Ovary (tissue), 9 donors: ENCODE data around the gene GNAI2. TPM values are rescaled to one million over a fixed set of nuclear protein-coding genes. Genes with fewer than 3 reads are reported as not detected.
"Not testable (repeated sequence)": the region's sequence is repeated elsewhere in the genome, so short reads cannot be mapped to it uniquely, and the experiment has no call there.

Source experiments
- DNase-seq, 5 donors: peaks; one replicate each; pipeline ENCODE4 v3.0.0-alpha.2; 2019 to 2020
- H3K27ac ChIP-seq, 2 donors: fragments of 200-600 bp; one replicate each; pipeline versions ENCODE4 v1.5.1 to v1.8.0; 2019 to 2022
- H3K27me3 ChIP-seq: fragments of 200-600 bp; one replicate; pipeline ENCODE4 v1.8.0; 2022
- H3K36me3 ChIP-seq: fragments of 200-600 bp; sonication (generic); one replicate; pipeline ENCODE4 v1.5.1; 2019
- H3K4me1 ChIP-seq: one replicate; pipeline ENCODE4 v1.8.1; 2013; ENCODE audit warnings: mild to moderate bottlenecking, moderate library complexity; ENCODE audit not compliant: insufficient read depth
- H3K4me3 ChIP-seq: fragments of 200-600 bp; sonication (generic); one replicate; pipeline ENCODE4 v1.5.1; 2017
- H3K9me3 ChIP-seq, 2 donors: fragments of 200-600 bp in 1 of 2; sonication (generic) in 1 of 2; one replicate each; pipeline versions ENCODE4 v1.5.1 to v1.8.1; 2013 to 2019; ENCODE audit warnings: mild to moderate bottlenecking in 1 of 2, moderate library complexity in 1 of 2
- EP300 ChIP-seq: sonication (generic); formaldehyde crosslinking; IDR thresholded peaks from one replicate; pipeline ENCODE4 v1.6.1; 2017; ENCODE audit warnings: antibody characterized with exemption
- POLR2A ChIP-seq: fragments of 450-650 bp; IDR thresholded peaks from one replicate; pipeline ENCODE4 v1.6.1; 2017; ENCODE audit warnings: antibody characterized with exemption, mild to moderate bottlenecking, moderate library complexity
- WGBS, 3 donors: extraction: QIAGEN DNeasy Blood & Tissue Kit in 1 of 3; methylation state at CpG; one replicate each; pipeline versions ENCODE4 v1.1.5 to v1.1.7; 2013 to 2017; 5-methylcytosine and 5-hydroxymethylcytosine counted together
- intact Hi-C, 4 donors: fragments of 100-400 bp; cut with DNase I; formaldehyde crosslinking; loops; one replicate each; pipeline versions ENCODE4 v1.11.0 to v1.15.1; 2022 to 2023
- polyA plus RNA-seq, 2 donors: library from polyadenylated mRNA; stranded (reverse); fragments of 200-250 nt in 1 of 2; fragments of 350-450 nt in 1 of 2; fragmentation: Illumina TruSeq in 1 of 2; extraction: RNeasy Lipid Tissue Mini Kit (QIAGEN cat#74804) in 1 of 2; gene quantifications; one replicate each; pipeline ENCODE4 v1.2.3, GENCODE V29; 2013 to 2014
- total RNA-seq, 7 donors: library from RNA; depleted of rRNA in 2 of 7; stranded (reverse); fragments of >200 nt in 2 of 7; fragmentation: NEBNext Ultra II Directional in 3 of 7; extraction: Animal tissue kit (Norgen Biotek cat#: 25700) in 3 of 7; gene quantifications; one replicate each; pipeline versions ENCODE4 v1.1.0 to v1.2.4, GENCODE V29; 2016 to 2023
- TF ChIP-seq, protein P1 (sequence below), 3 donors: fragments of 450-650 bp in 2 of 3; fragments of 200-600 bp in 1 of 3; IDR thresholded peaks; one replicate each; pipeline versions ENCODE4 v1.5.1 to v1.8.0; 2016 to 2022; ENCODE audit warnings: antibody characterized with exemption in 3 of 3, mild to moderate bottlenecking in 1 of 3
- donor health status: DM: no; HTN: no; CAD: no; lungs with moderate emphysema.
- donor health status: DM: no; HTN: no; CAD: no.
- donor health status: Bipolar disorder and iron deficiency.
- donor health status: DM: yes; HTN: yes; CAD: no.
- donor health status: DM: no; HTN: no; CAD: no.
- donor health status: DM: yes; HTN: yes; CAD: no.

The GNAI2 gene
- total and polyA plus RNA-seq, 9 donors: 72.3 to 309 (median 212) TPM

- 19 to 47% (median 30%) methylated on average over 14 of the region's 14 CpGs for WGBS, 3 donors
- peak in 2 of 5 donors; percentile 53 to 63 for DNase-seq
Observed at GRCh38 chr3:50208677-50209344, 27.2 kb upstream of the GNAI2 start.

DNA sequence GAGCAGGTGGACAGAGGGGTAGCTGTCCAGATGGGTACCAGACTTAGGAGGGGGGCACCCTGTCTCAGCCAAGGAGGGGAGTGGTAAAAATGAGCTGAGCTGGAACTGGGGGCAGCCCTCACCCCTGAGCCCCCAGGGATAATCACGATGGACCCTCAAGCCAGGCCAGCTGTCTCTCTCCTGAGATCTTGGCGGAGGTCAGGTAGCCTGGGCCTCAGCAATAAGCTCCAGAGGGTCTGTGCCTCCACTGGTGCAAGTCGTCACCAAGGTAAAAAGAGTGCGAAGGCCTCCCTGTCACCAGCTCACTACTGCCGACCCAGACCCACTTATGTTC lies 25.9 kb upstream of the GNAI2 start:
- Histone ChIP-seq H3K4me1 (peaks cover 7% of the 10 kb centered on the region), H3K9me3 (no peaks in the 10 kb centered on the region), H3K27me3 (no peaks in the 10 kb centered on the region), H3K27ac (no peak overlapping the region), H3K4me3 (no peak overlapping the region), H3K36me3 (no peaks in the 10 kb centered on the region)
- DNase-seq: no peak
- intact Hi-C loops: no loop called here
- TF ChIP-seq, protein P1, sequence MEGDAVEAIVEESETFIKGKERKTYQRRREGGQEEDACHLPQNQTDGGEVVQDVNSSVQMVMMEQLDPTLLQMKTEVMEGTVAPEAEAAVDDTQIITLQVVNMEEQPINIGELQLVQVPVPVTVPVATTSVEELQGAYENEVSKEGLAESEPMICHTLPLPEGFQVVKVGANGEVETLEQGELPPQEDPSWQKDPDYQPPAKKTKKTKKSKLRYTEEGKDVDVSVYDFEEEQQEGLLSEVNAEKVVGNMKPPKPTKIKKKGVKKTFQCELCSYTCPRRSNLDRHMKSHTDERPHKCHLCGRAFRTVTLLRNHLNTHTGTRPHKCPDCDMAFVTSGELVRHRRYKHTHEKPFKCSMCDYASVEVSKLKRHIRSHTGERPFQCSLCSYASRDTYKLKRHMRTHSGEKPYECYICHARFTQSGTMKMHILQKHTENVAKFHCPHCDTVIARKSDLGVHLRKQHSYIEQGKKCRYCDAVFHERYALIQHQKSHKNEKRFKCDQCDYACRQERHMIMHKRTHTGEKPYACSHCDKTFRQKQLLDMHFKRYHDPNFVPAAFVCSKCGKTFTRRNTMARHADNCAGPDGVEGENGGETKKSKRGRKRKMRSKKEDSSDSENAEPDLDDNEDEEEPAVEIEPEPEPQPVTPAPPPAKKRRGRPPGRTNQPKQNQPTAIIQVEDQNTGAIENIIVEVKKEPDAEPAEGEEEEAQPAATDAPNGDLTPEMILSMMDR (IDR thresholded peaks at IDR 0.05): no peak
- TF ChIP-seq POLR2A (no peak), EP300 (no peak)
- 91 to 92% (median 91%) methylated on average over 5 of the region's 5 CpGs for WGBS, 3 donors

More at GRCh38 chr3:50208677-50209344, 27.2 kb upstream of the GNAI2 start:
- TF ChIP-seq POLR2A (no peak), EP300 (no peak)
- TF ChIP-seq, protein P1 (IDR thresholded peaks at IDR 0.05): no peak
- no peaks in the 10 kb centered on the region for H3K36me3 ChIP-seq
- intact Hi-C loops: no loop called here
- H3K9me3 ChIP-seq: no peaks in the 10 kb centered on the region
- peaks cover 7% of the 10 kb centered on the region for H3K4me1 ChIP-seq
- H3K27me3 ChIP-seq: no peaks in the 10 kb centered on the region
- H3K4me3 ChIP-seq: no peak overlapping the region
- H3K27ac ChIP-seq: peak overlapping the region in 1 of 2 donors; percentile 13

- Histone ChIP-seq H3K36me3 (no peaks in the 10 kb centered on the region), H3K9me3 (no peaks in the 10 kb centered on the region), H3K27ac (no peak overlapping the region), H3K27me3 (no peaks in the 10 kb centered on the region), H3K4me3 (no peak overlapping the region), H3K4me1 (peaks cover 7% of the 10 kb centered on the region)
- intact Hi-C loops: no loop called here
- no peak for DNase-seq
- TF ChIP-seq, protein P1 (IDR thresholded peaks at IDR 0.05): no peak
- TF ChIP-seq POLR2A (no peak), EP300 (no peak)
- 86 to 91% (median 90%) methylated on average over 13 of the region's 13 CpGs for WGBS, 3 donors
Observed at GRCh38 chr3:50210510-50211367, 25.3 kb upstream of the GNAI2 start.

DNA sequence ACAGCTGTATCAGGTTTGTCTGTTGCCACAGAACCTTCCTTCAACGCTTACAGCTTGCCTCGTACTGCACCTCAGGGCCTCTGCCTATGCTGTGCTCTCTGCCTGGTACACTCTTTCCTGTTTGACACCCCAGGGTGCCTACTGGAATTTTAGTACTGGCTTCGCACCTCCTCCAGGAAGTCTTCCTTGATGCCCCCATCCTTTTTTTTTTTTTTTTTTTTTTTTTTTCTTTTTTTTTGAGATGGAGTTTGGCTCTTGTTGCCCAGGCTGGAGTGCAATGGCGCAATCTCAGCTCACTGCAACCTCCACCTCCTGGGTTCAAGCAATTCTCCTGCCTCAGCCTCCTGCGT lies 24.7 kb upstream of the GNAI2 start:
- H3K4me3 ChIP-seq, H3K9me3 ChIP-seq, DNase-seq, H3K4me1 ChIP-seq, intact Hi-C loops, H3K27me3 ChIP-seq, H3K36me3 ChIP-seq, H3K27ac ChIP-seq: not testable (repeated sequence)
- 95 to 97% (median 96%) methylated on average over 5 of the region's 5 CpGs for WGBS, 3 donors

- intact Hi-C loops: no loop called here
- TF ChIP-seq, protein P1 (IDR thresholded peaks at IDR 0.05): no peak
- TF ChIP-seq EP300 (no peak), POLR2A (no peak)
- Histone ChIP-seq H3K27ac (no peak overlapping the region), H3K9me3 (no peaks in the 10 kb centered on the region), H3K27me3 (no peaks in the 10 kb centered on the region), H3K36me3 (no peaks in the 10 kb centered on the region), H3K4me3 (no peak overlapping the region), H3K4me1 (peaks cover 7% of the 10 kb centered on the region)
- 83 to 91% (median 91%) methylated on average over 2 of the region's 2 CpGs for WGBS, 3 donors
- no peak for DNase-seq
Observed at GRCh38 chr3:50211930-50212329, 24.1 kb upstream of the GNAI2 start.
